Adipocyte (in vitro differentiated cells): ENCODE data around the gene SLC4A8.
"Not testable (repeated sequence)": the region's sequence is repeated elsewhere in the genome, so short reads cannot be mapped to it uniquely, and the experiment has no call there.

Source experiments
- DNase-seq: peaks from one replicate; pipeline ENCODE4 v3.0.0-alpha.2; 2015; ENCODE audit warnings: low read depth
- H3K27me3 ChIP-seq: replicated peaks from 2 replicates; pipeline ENCODE4 v1.7.0; 2013; ENCODE audit warnings: mild to moderate bottlenecking, low read length, moderate library complexity; ENCODE audit not compliant: control insufficient read depth, insufficient read depth
- H3K36me3 ChIP-seq: 2 replicates; pipeline ENCODE4 v1.7.0; 2013; ENCODE audit warnings: low read length, mild to moderate bottlenecking, moderate library complexity; ENCODE audit not compliant: control insufficient read depth, insufficient read depth, severe bottlenecking
- H3K4me1 ChIP-seq: 2 replicates; pipeline ENCODE4 v1.7.0; 2013; ENCODE audit warnings: mild to moderate bottlenecking, low read length, moderate library complexity; ENCODE audit not compliant: control insufficient read depth, insufficient read depth
- H3K4me3 ChIP-seq: 2 replicates; pipeline ENCODE4 v1.7.0; 2013; ENCODE audit warnings: mild to moderate bottlenecking, low read length, moderate library complexity
- H3K9ac ChIP-seq: 2 replicates; pipeline ENCODE4 v1.7.0; 2013; ENCODE audit warnings: mild to moderate bottlenecking, low read length, moderate library complexity
- H3K9me3 ChIP-seq: 2 replicates; pipeline ENCODE4 v1.7.0; 2013; ENCODE audit warnings: mild to moderate bottlenecking, low read length, moderate library complexity; ENCODE audit not compliant: control insufficient read depth

The SLC4A8 gene

GRCh38 chr12:51493281-51493680, 68.7 kb downstream of the SLC4A8 start:
- Histone ChIP-seq H3K4me3 (no peak overlapping the region), H3K9ac (no peak overlapping the region), H3K4me1 (no peaks in the 10 kb centered on the region), H3K36me3 (no peaks in the 10 kb centered on the region), H3K27me3 (no peaks in the 10 kb centered on the region), H3K9me3 (no peaks in the 10 kb centered on the region)
- no peak for DNase-seq

- Histone ChIP-seq H3K36me3 (no peaks in the 10 kb centered on the region), H3K27me3 (no peaks in the 10 kb centered on the region), H3K9ac (no peak overlapping the region), H3K9me3 (no peaks in the 10 kb centered on the region), H3K4me3 (no peak overlapping the region), H3K4me1 (no peaks in the 10 kb centered on the region)
- no peak for DNase-seq
Measured at GRCh38 chr12:51496895-51497294, 72.3 kb downstream of the SLC4A8 start.

DNA sequence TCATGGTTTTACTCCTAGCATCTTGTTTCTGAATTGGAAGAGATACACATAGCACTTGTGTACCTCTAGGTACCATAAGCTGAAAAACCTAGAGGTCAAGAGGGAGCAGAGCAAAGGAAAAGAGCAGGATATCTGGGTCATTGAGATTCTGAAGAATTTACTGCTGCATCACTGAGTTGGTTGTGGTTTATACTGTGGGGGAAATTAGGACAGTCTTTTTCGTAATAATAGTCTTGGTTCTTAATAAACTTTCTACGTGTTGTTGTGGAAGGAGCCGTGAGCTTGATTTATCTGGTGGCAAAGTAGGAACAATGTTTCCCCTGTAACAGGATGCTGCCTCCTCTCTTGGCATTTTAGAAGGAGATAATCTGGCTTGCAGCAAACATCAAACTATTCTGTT, 80.2 kb downstream of the SLC4A8 start:
- no peak for DNase-seq
- H3K9me3 ChIP-seq: no peaks in the 10 kb centered on the region
- no peaks in the 10 kb centered on the region for H3K36me3 ChIP-seq
- H3K4me3 ChIP-seq: no peak overlapping the region
- no peak overlapping the region for H3K9ac ChIP-seq
- H3K27me3 ChIP-seq: peaks cover 20% of the 10 kb centered on the region
- H3K4me1 ChIP-seq: no peaks in the 10 kb centered on the region

GRCh38 chr12:51505360-51506105, 80.9 kb downstream of the SLC4A8 start:
- Histone ChIP-seq H3K4me1 (no peaks in the 10 kb centered on the region), H3K4me3 (no peak overlapping the region), H3K9me3 (no peaks in the 10 kb centered on the region), H3K27me3 (peaks cover 20% of the 10 kb centered on the region), H3K9ac (no peak overlapping the region), H3K36me3 (no peaks in the 10 kb centered on the region)
- DNase-seq: no peak

GRCh38 chr12:51507178-51507577, 82.5 kb downstream of the SLC4A8 start:
- Histone ChIP-seq H3K36me3 (no peaks in the 10 kb centered on the region), H3K4me3 (no peak overlapping the region), H3K9ac (no peak overlapping the region), H3K9me3 (no peaks in the 10 kb centered on the region), H3K4me1 (no peaks in the 10 kb centered on the region), H3K27me3 (peaks cover 20% of the 10 kb centered on the region)
- DNase-seq: no peak

- Histone ChIP-seq H3K9me3 (no peaks in the 10 kb centered on the region), H3K9ac (no peak overlapping the region), H3K4me1 (no peaks in the 10 kb centered on the region), H3K4me3 (no peak overlapping the region), H3K36me3 (no peaks in the 10 kb centered on the region), H3K27me3 (peaks cover 20% of the 10 kb centered on the region)
- DNase-seq: no peak
Measured at GRCh38 chr12:51508285-51508684, 83.7 kb downstream of the SLC4A8 start.

GRCh38 chr12:51511546-51512260, 87.1 kb downstream of the SLC4A8 start:
- Histone ChIP-seq H3K4me1 (no peaks in the 10 kb centered on the region), H3K36me3 (no peaks in the 10 kb centered on the region), H3K9me3 (no peaks in the 10 kb centered on the region), H3K9ac (no peak overlapping the region), H3K27me3 (peaks cover 13% of the 10 kb centered on the region), H3K4me3 (no peak overlapping the region)
- DNase-seq: no peak

DNA sequence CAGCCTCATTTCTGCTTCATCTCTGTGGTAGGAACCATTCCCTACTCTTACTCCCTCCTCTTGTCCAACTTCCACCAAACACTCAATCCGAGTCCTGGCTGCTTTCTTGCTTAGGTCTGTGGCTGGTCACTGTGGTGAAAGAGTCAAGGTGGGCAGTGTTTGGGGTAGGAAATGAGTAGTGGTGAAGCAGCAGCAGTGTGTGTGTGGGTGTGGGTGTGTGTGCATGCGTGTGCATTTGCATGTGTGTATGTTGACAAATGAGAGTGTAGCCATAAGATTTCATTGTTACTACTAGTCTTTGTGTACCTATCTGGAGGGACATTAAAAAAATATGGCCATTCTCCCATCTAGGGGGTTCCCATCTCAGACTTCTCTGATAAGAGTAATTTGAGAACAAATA, 87.8 kb downstream of the SLC4A8 start:
- H3K4me1 ChIP-seq: no peaks in the 10 kb centered on the region
- H3K27me3 ChIP-seq: peaks cover 14% of the 10 kb centered on the region
- no peaks in the 10 kb centered on the region for H3K9me3 ChIP-seq
- H3K9ac ChIP-seq: no peak overlapping the region
- no peaks in the 10 kb centered on the region for H3K36me3 ChIP-seq
- H3K4me3 ChIP-seq: no peak overlapping the region
- DNase-seq: no peak

DNA sequence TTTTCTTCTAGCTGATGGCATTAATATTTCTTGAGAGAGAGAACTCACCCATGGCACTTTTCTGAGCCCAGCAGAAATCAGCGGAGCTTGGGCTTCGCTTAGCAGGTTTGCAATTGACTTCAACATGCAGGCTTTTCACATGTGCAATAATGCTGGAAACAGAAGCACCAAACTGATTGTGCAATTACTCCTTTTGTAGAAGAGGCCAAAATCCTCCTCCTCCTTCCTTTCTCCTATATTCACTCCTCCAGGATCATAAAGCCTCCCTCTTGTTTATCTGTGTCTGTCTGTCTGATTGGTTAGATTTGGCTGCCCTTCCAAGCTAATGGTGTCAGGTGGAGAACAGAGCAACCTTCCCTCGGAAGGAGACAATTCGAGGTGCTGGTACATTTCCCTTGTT, 90.4 kb downstream of the SLC4A8 start:
- H3K9me3 ChIP-seq: not testable (repeated sequence)

DNA sequence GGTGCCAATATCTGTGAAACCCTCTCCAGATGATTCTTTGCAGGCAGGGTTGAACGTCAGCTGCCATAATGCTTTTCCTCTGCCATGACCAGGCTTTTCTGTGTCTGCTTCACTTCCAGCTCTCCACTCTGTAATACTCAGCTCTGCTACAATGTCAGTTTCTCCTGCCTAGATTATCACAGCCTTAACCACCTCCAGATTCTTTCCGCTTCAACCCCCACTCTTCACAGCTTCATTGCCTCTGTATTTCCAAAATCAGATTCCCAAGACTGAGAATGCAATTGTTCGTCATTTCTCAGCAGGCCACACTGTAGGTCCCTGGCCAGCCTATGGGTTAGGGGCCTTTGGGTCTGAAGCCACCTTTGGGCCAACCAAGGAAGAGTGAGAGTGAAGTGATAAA, 92.7 kb downstream of the SLC4A8 start:
- Histone ChIP-seq H3K27me3 (peaks cover 11% of the 10 kb centered on the region), H3K4me3 (no peak overlapping the region), H3K36me3 (no peaks in the 10 kb centered on the region), H3K4me1 (peaks cover 7% of the 10 kb centered on the region), H3K9ac (no peak overlapping the region), H3K9me3 (no peaks in the 10 kb centered on the region)
- no peak for DNase-seq

More for the DNA sequence above, 90.4 kb downstream of the SLC4A8 start:
- not testable (repeated sequence) for H3K9ac ChIP-seq, H3K4me3 ChIP-seq, H3K36me3 ChIP-seq, H3K4me1 ChIP-seq
- H3K27me3 ChIP-seq: peaks cover 11% of the 10 kb centered on the region
- peak; percentile 9 for DNase-seq

DNA sequence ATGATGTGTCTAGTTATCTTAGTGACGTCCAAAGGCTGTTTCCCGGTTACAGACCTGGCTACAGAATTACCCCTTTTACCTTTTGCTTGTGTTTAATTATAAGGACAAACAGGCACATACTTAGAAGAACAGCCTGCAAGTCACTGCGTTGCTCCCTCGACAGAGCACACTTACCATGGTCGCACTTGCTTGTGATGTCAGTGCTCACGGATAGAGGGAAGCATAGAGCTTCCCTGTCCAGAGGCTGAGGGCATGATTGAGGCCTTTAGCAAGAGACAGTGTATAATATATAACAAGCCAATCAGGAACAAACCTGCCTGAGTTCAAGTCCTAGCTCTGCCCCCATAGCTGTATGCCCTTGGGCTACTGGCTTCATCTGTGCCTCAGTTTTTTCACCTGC, 93.2 kb downstream of the SLC4A8 start:
- H3K4me3 ChIP-seq: no peak overlapping the region
- H3K36me3 ChIP-seq: no peaks in the 10 kb centered on the region
- DNase-seq: no peak
- H3K4me1 ChIP-seq: peaks cover 7% of the 10 kb centered on the region
- peaks cover 11% of the 10 kb centered on the region for H3K27me3 ChIP-seq
- H3K9me3 ChIP-seq: no peaks in the 10 kb centered on the region
- no peak overlapping the region for H3K9ac ChIP-seq
